GM19397 (cell line): ENCODE measurements around the gene HILPDA.
"Not testable (repeated sequence)": the region's sequence is repeated elsewhere in the genome, so short reads cannot be mapped to it uniquely, and the experiment has no call there.

ENCODE experiments used
- ATAC-seq: cut with Tn5 transposase; IDR thresholded peaks from one replicate; pipeline ENCODE4 v1.9.1; 2021; ENCODE audit warnings: mild to moderate bottlenecking, moderate library complexity; ENCODE audit not compliant: unreplicated experiment

Gene HILPDA

DNA sequence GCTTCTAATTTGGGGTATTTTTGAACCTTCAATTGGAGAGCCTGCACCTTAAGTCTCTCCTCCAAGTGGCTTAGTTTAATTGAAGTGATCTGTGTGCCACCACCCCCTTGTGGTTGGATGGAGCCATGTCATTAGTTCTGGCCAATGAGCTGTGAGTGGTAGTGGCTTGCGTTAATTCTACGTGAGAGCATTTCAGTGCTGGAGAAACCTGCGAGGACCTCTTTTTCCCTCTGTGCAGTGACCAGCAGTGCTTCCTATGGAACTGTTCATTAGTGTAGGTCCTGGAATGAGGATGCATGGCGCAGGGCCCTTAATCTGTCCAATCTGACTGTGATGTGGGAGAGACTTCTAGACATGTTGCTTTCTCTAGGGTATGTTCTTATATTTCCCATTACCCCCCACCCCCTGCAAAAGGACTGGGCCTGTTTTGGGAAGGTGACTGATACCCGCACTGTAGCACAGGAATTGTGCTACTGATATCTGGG is 3.8 kb downstream of the HILPDA start:
- peak; percentile 32 for ATAC-seq

GRCh38 chr7:128462460-128462859 is 6.8 kb downstream of the HILPDA start:
- ATAC-seq: no peak

- ATAC-seq: not testable (repeated sequence)
These were observed 7.7 kb downstream of the HILPDA start for GRCh38 chr7:128463345-128463744.

DNA sequence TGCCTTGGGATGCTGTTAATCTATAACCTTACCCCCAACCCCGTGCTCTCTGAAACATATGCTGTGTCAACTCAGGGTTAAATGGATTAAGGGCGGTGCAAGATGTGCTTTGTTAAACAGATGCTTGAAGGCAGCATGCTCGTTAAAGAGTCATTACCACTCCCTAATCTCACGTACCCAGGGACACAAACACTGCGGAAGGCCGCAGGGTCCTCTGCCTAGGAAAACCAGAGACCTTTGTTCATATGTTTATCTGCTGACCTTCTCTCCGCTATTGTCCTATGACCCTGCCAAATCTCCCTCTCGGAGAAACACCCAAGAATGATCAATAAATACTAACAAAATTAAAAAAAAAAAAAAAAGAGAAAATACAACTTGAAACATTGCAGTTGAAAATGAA is 8.3 kb downstream of the HILPDA start:
- not testable (repeated sequence) for ATAC-seq

DNA sequence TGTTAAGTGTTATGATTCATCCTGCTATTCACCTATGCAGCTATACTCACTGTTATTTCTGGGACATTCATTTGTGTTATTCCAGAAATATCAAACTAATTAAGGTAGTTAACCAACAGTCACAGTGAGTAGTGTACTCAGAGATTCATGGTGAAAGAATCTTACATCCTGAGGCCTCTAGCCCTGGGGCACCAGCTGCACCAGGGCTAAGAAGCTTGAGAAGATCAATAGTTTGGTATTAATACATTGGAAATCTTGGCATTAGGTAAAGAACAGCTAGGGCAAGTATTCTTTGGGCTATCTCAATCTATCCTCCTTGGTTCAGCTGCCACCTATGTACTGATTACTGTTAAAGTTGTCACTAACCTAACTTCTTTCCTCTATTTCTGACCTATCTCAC is 11.2 kb downstream of the HILPDA start:
- ATAC-seq: not testable (repeated sequence)

GRCh38 chr7:128476402-128477335 is 21.0 kb downstream of the HILPDA start, which contains the start of gene METTL2B:
METTL2B (plus strand) TSS chr7:128476748; CDS start chr7:128476766, 18 bp downstream.
- peak; percentile 91 for ATAC-seq

DNA sequence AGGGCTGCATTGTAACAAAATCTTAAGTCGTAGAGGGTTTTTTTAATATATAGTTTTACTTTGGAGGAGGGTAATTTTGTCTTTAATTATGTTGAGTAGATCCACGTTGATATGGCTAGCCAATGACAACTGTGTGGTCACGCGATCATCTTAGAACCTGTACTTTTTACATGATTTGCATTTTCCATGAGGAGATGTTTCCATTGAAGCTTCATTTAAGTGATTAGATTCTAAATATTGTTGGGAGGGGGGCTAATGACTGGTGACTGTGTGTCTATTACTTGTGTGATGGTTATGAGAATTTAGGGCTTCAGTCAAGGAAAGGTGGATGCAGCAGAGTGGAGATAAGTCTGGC is 21.6 kb downstream of the HILPDA start:
- not testable (repeated sequence) for ATAC-seq

DNA sequence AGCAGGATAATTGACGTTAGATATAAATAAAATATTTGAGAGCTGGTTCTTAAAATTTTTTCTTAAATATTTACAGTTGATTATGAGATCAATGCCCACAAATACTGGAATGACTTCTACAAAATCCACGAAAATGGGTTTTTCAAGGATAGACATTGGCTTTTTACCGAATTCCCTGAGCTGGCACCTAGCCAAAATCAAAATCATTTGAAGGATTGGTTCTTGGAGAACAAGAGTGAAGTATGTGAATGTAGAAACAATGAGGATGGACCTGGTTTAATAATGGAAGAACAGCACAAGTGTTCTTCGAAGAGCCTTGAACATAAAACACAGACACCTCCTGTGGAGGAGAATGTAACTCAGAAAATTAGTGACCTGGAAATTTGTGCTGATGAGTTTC is 23.4 kb downstream of the HILPDA start:
- ATAC-seq: not testable (repeated sequence)

DNA sequence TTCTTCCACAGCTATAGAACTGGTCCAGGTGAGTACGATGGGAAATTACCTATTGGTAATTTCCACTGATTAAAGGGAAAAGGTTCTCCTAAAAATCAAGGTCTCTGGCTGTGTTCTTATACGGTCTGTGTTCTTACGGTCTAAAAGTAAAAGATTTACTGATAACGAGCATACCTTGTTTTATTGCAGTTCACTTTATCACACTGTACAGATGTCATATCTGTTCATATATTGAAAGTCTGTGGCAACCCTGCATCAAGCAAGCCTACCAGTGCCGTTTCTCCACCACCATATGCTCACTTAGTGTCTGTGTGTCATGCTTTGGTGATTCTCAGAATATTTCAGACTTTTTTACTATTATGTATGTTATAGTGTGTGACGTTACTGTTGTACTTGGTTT is 32.5 kb downstream of the HILPDA start:
- not testable (repeated sequence) for ATAC-seq

DNA sequence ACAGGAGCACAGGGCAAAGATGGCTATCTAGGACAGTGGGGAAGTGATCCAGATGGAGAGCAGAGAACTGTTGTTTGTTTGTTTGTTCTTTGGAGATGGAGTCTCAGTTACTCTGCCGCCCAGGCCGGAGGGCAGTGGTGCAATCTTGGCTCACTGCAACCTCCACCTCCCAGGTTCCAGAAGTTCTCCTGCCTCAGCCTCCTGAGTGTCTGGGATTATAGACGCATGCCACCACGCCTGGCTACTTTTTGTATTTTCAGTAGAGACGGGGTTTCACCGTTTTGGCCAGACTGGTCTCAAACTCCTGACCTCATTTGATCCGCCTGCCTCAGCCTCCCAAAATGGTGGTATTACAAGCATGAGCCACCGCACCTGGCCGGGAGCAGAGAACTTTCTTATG is 41.7 kb downstream of the HILPDA start:
- ATAC-seq: no peak

DNA sequence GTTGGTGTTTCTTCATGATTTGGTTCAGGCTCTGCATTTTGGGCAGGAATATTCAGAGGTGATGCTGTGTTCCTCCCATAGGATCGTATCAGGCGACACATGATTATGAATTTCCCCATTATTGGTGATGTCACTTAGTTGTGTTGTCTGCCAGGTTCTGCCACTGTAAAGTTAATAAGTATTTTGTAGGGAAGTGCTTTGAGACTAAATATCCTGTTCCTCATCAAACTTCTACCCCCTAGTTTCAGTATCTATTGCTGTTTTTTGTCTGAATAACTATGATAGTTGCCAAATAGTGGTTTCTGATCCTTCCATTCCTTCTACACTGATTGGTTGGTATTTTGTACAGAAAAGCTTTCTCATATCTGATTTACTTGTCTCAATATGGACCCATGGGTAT is 49.7 kb downstream of the HILPDA start:
- ATAC-seq: not testable (repeated sequence)

- not testable (repeated sequence) for ATAC-seq
These were observed 51.1 kb downstream of the HILPDA start for GRCh38 chr7:128506819-128507218.

- ATAC-seq: peak; percentile 46
These were observed 51.8 kb downstream of the HILPDA start for GRCh38 chr7:128507321-128507993.
